ENCODE data around the gene ARFIP1.

Gene ARFIP1

DNA sequence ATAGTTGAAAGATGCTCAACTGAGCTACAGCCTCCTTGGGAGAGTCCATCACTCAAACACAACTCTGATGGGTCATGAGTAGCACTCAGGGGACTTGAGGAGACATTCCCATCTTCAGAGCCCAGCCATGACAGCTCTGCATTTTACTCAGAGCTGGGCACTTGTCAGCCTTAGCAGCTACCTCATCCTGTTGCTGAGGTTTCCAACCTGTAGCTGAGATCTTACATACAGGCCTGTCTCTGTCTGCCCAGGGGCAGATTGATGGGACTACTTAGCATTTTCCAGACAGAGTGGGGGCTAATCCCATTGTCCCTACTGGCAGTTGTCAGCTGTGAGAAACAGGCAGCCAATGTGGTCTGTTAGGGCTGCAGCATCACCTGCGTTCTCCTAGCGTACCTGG lies 159.9 kb downstream of the ARFIP1 start:
- DNase-seq (ENCODE audit: low read depth) = no peak

DNA sequence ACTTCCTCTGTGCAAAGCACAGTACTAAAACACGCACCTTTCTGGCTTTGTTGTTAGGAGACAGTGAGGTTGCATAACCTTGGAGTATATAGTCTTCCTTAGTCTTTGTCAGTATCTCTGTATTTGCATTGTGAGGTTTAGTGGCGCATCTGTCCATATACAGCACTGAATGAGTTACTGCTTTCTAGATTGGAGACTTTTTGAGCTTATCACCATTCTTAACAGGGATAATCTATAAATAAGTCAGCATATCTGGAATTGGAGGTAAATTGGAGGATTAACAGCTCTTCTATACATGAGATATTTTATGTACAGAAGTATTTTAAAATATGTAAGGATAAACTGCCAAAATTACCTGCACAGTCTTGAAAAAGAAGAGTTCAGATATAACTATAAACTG lies 160.7 kb downstream of the ARFIP1 start:
- no peak for DNase-seq (ENCODE audit: low read depth)

DNA sequence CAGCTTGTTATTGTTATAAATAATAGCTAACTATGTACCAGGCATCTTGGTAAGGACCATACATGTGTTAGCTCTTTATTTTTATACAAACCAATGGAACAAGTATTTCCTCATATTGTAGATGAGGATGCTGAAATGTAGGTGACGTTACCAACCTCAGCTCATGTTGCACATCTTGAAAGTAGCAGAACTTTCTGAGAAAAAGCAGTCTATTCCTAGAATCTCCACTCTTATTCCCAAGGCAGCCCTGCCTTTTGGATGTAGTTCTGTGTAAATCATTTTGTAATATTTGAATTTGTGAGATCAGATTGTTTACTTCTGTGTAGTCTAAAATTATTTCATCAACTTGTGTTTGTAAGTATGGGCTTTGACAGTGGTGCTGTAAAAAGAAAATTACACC lies 161.7 kb downstream of the ARFIP1 start:
- DNase-seq (ENCODE audit: low read depth) = no peak

DNA sequence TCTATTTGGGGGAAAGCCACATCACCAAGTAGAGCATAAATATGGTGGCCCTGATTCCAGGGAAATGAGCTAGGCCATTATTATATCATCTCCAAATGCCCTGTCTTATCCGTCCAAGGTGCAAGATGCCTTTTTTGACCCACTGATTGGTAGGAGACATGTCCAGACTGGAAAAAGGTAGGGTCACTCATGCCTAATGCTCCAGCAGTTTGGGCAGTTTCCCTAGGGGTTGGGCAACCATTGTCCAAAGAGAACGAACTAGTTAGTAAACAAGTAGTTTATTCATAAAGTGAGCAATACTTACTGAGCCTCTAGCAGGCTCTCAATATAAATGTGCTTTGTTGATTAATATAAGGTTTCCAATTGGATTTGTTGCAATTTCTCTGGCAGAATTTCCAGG lies 162.6 kb downstream of the ARFIP1 start:
- no peak for DNase-seq (ENCODE audit: low read depth)

DNA sequence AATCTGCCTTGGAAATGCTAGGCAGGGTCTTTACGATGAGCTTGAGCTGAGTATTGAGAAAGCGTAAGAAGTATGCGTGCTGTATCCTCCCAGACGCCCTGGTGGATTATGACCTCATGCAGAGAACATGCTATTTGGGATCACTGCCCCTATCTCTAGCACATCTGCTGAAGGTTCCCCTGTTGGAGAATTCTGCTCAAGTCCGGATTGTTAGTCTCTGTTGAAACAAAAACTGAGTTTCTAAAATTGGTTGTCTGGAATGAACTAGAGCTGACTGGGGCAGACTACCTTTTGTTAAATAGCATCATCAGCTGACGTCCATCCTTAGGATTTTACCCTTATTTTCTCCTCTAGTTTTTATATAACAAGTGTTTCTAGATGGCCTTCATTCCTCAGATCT lies 163.9 kb downstream of the ARFIP1 start:
- no peak for DNase-seq (ENCODE audit: low read depth)

DNA sequence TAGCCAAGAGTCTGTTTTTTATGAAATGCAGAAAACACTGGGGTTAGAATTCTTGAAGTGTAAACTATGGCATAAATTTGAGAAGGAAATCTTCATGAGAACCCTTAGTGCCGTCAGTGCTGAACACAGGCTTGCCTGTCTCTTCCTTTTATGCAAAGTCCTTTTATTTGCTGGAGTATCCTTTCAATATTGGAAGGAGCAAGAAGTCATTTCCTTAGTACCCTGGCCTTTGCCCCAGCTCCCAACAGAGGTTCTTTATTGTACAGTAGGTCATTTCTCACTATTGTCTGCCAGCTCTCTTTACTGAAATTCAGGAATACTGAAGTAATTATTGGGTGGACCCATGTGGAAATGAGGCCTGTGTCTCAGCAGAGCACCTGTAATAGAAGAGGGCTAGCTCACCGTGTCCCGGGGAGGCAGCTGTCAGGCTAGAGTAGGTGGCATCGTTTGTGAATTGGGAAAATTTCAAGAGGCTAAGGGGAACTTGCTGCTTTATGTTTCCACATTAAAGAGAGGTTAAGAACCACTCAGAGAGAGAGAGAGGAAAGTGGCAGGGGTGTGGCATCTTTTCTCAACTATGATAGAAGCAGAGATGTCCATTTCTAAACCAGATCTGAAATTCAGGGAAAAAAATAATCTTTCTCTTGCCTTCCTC lies 165.0 kb downstream of the ARFIP1 start:
- no peak for DNase-seq (ENCODE audit: low read depth)

DNA sequence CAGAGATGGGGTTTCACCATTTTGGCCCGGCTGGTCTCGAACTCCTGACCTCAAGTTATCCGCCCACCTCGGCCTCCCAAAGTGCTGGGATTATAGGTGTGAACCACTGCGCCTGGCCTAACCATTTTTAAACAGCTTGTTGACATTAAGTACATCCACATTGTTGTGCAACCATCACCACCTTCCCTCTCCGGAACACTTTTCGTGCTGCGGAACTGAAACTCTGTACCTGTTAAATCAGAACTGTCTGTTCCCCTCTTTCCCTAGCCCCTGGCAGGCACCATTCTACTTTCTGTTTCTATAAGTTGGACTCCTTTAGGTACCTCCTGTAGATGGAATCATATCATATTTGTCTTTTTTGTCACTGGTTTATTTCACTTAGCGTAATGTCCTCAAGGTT lies 165.9 kb downstream of the ARFIP1 start:
- no peak for DNase-seq (ENCODE audit: low read depth)

DNA sequence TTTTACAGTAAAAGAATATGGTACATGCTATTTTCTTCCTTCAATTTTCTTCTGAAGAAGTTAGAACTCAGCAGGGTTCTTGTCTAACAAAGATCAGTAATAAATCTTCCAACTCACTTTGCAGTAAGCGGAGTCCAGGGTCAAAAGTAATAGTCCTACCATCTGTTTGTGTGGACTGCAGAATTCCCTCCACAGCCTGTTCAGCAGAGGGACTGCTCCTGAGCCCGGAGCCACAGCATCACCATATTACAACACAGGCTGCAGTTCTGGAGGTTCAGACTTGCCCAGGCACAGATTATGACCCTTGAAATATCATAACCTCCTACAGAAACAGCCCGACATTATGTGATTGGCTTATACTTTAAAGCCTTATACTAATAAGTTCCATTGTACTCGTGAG lies 166.7 kb downstream of the ARFIP1 start:
- no peak for DNase-seq (ENCODE audit: low read depth)

DNA sequence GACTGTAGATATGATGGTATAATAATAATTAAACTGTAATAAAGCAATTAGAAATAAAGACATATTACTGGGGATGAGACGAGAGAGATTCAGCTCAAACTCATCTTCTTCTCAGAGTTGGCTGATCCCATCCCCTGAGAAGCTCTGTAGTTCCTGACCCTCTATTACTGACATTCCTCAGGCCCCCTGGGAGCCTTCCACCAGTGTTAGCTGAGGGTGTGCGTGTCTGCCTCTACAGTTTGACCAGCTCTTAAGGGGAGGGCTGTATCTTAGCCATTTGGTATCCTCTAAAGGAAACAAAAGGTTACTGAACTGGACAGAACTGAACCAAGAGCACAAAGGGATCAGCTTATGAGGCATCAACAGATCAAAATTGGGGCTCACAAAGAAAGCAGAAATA lies 167.6 kb downstream of the ARFIP1 start:
- no peak for DNase-seq (ENCODE audit: low read depth)

DNA sequence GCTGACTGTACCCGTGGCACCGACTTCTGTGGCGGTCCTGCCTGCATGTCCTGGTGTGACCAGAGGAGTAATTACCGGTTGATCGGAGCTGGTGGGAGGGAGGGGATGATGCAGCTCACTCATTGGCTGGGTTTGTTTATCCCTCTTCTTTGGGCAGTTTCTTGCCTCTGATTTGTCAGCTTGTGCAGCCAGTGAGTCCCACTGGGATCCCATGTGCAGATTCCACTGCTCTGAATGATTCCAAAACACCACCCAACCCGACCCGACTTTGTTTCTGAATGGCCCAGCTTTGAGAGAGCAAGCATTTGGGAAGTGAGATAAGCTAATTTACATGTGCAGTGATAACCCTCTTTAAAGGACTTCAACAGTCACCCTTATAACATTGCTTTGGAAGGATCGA lies 170.2 kb downstream of the ARFIP1 start:
- DNase-seq (ENCODE audit: low read depth) = no peak

DNA sequence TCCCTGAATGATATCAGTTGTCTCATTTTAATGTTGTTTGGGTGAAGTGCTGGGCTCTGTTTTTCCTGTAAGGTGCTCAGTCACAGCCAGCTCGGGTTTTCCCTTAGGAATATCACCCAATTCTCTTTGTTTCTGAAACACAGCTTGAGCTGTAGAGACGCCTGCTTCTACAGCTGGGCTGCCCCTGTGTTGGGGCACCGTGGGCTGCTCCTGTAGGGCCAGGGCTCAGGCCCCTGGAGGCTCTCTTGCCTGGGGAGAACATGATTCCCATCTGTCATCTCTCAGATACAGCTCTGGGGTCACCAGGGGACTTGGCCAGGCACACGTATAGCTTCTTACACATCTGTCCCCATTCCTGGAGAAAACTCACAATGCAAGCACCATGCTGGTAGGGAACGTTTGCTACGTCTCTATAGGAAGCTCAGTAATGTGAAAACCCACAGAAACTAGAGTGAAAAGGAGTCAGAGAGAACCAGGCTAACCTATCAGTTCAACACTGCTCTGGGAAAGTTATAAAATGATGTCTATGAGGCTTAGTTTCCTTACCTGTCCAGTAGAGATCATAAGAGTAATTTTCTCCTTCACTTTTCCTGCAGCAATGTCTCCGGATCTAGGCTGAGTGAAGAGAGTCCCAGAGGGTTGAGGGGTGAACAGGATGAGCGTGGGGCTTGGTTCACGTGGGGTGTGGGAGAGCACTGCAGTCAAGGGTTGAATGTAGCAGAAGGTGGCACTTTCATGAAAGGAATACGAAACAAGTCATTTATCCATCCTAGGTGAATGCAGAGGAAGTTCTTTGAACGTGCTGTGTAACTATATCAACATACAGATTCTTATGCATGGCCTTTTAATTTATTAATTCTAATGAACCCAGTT lies 170.9 kb downstream of the ARFIP1 start:
- DNase-seq (ENCODE audit: low read depth) = no peak

DNA sequence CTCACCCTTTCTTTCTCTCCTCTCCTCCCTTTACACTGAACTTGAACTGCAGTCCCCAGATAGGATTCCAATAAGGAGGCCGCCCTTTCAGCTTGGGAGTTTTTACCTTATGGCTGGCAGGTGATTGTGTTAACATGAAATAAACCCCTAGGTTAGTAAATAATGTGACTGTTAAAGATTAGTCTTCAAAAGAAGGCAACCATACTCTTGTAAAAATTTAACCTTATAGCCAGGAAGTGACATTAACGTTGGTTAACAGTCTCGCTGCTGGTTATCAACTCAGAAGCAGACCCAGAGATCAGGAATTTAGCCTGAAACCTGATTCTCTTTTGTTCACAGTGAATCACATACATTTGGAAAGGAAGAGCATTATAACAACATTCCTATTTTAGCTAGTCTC lies 171.6 kb downstream of the ARFIP1 start:
- DNase-seq (ENCODE audit: low read depth) = no peak

DNA sequence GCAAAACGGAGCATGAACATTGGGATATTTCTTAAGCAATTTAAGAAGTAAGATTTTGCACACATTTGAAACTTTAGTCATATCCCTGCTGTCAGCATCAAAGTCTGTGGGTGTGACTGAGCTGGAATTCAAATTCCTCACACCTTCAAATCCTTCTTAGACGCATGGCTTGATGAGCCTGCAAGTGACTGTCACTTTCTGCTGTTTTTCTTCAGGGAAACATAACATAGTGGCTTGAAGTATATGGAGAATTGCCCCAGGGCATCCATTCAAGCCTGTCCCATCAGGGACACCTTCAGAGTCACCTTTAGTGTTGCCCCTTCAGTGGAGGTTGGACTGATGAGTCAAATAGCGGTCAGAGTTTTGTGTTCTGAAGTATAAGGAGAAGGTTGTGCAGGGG lies 173.8 kb downstream of the ARFIP1 start:
- DNase-seq (ENCODE audit: low read depth) = no peak

DNA sequence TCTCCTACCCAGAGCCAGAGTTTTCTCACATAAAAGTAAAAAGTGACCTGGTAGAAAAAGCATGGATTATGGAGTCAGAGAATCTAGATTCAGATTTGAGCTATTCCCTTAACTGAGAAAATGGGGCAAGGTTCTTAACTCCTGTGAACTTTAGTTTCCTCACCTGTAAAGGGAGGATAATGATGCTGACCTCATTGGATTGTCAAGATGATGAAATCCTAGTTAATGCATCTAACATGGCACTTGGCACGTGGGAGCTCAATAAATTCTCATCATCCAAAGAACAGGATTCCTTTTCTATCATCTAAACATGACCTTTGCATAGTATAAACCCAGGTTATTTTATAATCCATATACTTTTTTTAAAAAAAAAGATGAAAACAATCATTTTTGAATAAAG lies 175.0 kb downstream of the ARFIP1 start:
- DNase-seq (ENCODE audit: low read depth) = no peak

DNA sequence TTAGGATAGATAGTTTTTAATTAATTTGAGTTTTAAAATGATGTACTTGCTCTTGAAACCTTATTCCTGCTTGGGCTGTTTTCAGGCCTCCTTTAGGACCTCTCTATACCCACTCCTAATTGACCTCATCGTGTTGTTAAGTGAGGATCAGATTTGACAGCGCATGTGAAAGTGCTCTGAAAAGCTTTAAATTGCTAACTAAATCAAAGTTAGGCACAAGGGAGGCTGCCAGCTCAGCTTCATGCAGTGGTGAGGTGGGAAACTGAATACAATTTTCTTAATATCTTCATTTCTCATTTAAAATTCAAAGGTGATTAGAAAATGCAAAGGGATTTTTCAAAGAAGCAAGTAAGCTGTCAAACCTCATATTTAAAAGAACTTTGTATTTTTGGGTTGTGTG lies 176.4 kb downstream of the ARFIP1 start:
- DNase-seq (ENCODE audit: low read depth) = no peak

DNA sequence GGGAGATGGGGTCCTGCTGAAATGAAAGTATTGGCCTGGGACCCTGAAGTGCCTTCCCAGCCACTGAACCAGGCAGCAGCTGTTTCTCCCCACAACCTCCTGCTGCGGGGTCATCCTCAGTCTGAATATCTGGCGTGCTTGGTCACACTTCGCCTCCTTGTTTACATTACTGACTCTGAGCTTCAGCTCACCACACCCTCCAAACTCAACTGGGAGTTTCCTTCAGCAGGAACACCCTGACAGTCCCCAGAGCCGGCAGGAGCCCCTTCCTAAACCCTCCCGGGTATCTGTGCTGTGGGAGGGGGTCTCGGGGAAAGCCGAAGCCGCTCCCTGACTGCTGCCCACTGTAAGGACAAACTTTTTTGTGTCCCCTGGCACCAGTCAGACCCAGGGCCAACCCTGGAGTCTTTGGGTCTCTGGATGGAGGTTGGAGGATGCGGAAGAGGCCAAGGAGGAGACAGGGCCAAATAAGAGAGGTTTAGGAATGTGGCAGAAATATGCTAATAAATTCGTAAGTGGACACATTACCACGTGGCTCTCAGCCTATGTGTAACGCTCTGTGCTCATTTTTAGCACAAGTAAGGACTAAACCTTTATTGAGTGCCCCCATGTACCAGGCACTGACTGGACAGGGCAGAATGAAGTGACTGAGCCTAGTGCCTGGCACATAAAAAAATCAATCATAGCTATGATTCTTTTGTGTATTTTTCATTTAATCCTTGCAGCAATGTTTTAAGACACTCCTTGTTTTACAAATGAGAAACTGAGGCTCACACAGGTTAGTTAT lies 177.1 kb downstream of the ARFIP1 start:
- DNase-seq (ENCODE audit: low read depth) = no peak

DNA sequence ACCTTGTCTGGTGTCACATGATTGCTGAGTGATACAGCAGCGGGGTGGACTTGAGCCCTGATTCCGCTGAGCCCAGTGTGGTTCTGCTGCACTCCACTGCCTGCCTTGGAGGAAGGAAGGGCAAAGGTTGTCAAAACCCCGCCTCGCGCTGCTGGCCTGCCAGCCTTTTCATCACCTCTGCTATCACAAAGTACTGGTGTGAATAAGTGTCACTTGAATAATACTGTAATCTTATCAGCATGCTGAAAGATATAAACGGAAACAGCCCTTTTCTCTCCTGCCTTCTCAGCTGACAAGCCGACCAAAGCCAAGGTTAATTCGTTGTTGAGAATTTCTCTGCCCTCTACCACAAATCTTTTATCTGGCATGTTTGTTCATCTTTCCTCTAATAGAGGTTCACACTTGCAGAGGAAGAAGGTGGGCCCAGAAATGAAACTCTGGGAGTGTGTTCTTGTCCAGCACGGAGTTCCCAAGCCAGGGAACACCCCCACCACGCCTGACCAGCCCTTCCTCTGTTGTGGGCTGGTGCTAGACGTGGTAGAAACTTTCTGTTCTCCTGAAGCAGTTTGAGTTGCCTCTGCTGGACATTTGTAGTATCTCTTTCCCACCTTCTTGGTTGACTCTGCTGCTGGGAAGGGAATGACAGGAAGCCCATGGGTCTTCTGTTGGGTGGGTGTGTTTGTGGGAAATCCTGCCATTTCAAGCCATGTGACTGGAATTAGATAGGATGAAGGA lies 177.8 kb downstream of the ARFIP1 start:
- no peak for DNase-seq (ENCODE audit: low read depth)

DNA sequence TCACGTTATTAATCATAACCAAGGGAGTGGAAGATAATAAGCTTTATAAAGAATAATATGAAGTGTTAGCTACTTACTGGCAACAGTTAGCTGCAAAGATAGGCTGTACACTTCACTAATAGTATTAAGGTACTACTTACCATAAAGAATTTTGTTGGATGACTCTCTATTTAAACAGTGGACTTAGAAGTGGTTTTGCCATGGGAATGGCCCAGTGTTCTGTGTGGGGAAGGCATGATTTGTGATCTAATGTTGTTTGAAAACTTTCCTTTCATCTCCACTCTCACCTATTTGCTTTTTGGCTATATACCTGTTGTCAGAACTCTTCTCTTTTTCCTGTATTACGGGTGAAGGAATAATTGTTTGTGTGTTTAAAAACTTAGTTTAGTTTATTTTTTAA lies 179.3 kb downstream of the ARFIP1 start:
- no peak for DNase-seq (ENCODE audit: low read depth)

DNA sequence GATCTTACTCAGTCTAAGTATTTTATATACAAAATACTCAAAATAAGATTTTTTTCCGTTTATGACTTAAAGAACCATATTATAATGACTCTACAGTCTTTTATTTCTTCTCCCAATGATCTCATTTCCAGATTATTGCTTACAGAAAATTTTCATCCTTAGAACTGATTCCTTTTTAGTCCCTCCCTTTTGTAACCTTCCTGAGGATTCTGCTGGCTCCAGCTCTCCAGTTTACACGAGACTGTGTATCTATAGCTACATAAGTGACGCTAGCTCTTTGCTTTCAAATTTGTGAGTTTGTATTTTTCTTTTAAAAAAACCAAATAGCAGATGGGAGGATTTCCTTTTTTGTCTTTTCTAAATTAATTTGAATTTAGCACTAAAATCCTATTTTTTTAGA lies 180.3 kb downstream of the ARFIP1 start:
- DNase-seq (ENCODE audit: low read depth) = no peak

DNA sequence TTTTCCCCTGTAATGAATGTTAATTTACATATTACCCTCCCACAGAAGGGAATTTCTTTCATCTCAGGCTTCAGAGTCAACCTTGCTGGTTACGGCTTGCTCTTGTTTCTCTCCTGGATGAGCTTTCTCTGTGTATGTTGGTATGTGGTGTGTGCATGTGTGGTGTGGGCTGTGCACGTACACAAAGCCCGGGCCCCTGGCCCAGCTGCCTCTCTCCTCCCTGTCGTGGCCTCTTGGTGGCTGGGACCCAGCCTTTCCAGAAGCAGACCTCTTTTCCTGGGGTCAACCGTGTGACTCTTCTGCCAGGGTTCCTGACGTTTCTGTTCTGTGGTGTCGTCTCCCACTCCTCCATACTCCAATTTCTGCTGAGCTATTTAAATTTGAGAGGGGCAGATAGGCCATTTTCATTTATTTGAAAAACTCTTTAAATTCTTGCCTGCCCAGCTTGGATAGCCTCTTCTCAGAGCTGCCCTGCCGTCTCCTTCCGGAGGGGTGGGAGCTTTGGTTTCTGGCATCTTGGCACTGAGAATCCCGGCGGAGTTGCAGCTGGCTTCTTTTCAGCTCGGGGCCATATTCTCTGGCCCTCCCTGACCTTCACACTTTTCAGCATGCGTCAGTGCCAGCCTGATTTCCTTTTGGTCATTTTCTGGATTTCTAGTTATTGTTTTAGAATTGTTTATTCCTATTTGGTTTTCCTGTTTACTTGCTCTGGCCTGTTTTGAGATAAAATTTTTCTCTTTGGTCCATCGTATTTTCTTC lies 181.4 kb downstream of the ARFIP1 start:
- no peak for DNase-seq (ENCODE audit: low read depth)

DNA sequence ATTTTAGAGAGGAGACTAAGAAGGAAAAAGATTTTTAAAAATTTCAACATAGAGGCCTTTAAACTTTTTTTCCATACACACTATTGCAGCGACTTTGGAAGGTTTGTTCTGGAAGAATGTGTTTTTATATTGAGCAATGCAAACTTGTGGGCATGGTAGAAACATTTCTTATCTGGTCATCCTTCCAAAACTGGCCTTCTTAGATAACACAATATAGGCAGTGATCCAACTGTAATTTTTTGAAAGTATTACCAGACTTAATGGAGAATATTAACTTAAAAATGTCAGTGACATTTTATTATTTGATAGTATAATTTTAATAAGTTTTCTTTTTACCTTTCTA lies 182.0 kb downstream of the ARFIP1 start:
- no peak for DNase-seq (ENCODE audit: low read depth)
